Stimulated activated CD8-positive, alpha-beta memory T cell treated with anti-CD3 and anti-CD28 coated beads, Interleukin-7, amount 100 ng/mL, for 1 hour (primary cell): Measurements from ENCODE around the gene SEZ6.

Experiments
- DNase-seq, 2 donors: peaks; one replicate each; pipeline ENCODE4 v3.0.0-alpha.2; 2020; ENCODE audit warnings: low read depth in 2 of 2

SEZ6 gene

GRCh38 chr17:28953444-28954118 lies 52.3 kb downstream of the SEZ6 start:
- DNase-seq, result no peak

GRCh38 chr17:28951991-28952975 lies 53.5 kb downstream of the SEZ6 start:
- peak; percentile 85 to 87 for DNase-seq

- DNase-seq, result peak; percentile 98 to 99
Measured at GRCh38 chr17:28951428-28951990, 54.3 kb downstream of the SEZ6 start, which contains the start of gene PHF12. Gene PHF12 (minus strand): TSS chr17:28951518. CDS start chr17:28950960, 558 bp downstream.

- no peak for DNase-seq
Measured at GRCh38 chr17:28950752-28951427, 54.9 kb downstream of the SEZ6 start.

GRCh38 chr17:28950017-28950751 lies 55.6 kb downstream of the SEZ6 start:
- peak in 1 of 2 donors; percentile 21 for DNase-seq

- peak in 1 of 2 donors; percentile 24 for DNase-seq
Measured at GRCh38 chr17:28949185-28950016, 56.4 kb downstream of the SEZ6 start.

GRCh38 chr17:28948873-28949184 lies 57.0 kb downstream of the SEZ6 start:
- no peak for DNase-seq

- no peak for DNase-seq
Measured at GRCh38 chr17:28948342-28948741, 57.5 kb downstream of the SEZ6 start.

- DNase-seq, result no peak
Measured at GRCh38 chr17:28947639-28948038, 58.2 kb downstream of the SEZ6 start.

GRCh38 chr17:28946239-28946638 lies 59.6 kb downstream of the SEZ6 start:
- DNase-seq, result no peak

- DNase-seq, result no peak
Measured at GRCh38 chr17:28944862-28945741, 60.7 kb downstream of the SEZ6 start.

- no peak for DNase-seq
Measured at GRCh38 chr17:28944343-28944742, 61.5 kb downstream of the SEZ6 start.

- DNase-seq, result no peak
Measured at GRCh38 chr17:28942925-28943324, 62.9 kb downstream of the SEZ6 start.

- no peak for DNase-seq
Measured at GRCh38 chr17:28941251-28941650, 64.6 kb downstream of the SEZ6 start.

- no peak for DNase-seq
Measured at GRCh38 chr17:28940675-28941074, 65.2 kb downstream of the SEZ6 start.

- DNase-seq, result no peak
Measured at GRCh38 chr17:28940142-28940541, 65.7 kb downstream of the SEZ6 start.

- DNase-seq, result no peak
Measured at GRCh38 chr17:28938552-28938951, 67.3 kb downstream of the SEZ6 start.

GRCh38 chr17:28937044-28937729 lies 68.6 kb downstream of the SEZ6 start:
- DNase-seq, result no peak
